Fibroblast of skin of left quadriceps (primary cell): Measurements from ENCODE around the gene PARD3.

ENCODE experiments used
- DNase-seq, 2 experiments: peaks; one replicate each; pipeline ENCODE4 v3.0.0-alpha.2; 2013; ENCODE audit warnings: low read depth in 2 of 2

Gene PARD3

GRCh38 chr10:34160595-34160994, 654.5 kb downstream of the PARD3 start:
- DNase-seq, result no peak

GRCh38 chr10:34157501-34157900, 657.6 kb downstream of the PARD3 start:
- DNase-seq, result no peak

- no peak for DNase-seq
Measured at GRCh38 chr10:34156781-34157425, 658.2 kb downstream of the PARD3 start.

- no peak for DNase-seq
Measured at GRCh38 chr10:34155812-34156211, 659.3 kb downstream of the PARD3 start.

- no peak for DNase-seq
Measured at GRCh38 chr10:34154383-34154900, 660.7 kb downstream of the PARD3 start.

GRCh38 chr10:34153663-34154382, 661.3 kb downstream of the PARD3 start:
- DNase-seq, result no peak

GRCh38 chr10:34152434-34152833, 662.7 kb downstream of the PARD3 start:
- no peak for DNase-seq

GRCh38 chr10:34151931-34152330, 663.2 kb downstream of the PARD3 start:
- no peak for DNase-seq

GRCh38 chr10:34151481-34151880, 663.6 kb downstream of the PARD3 start:
- DNase-seq, result no peak

GRCh38 chr10:34150103-34150502, 665.0 kb downstream of the PARD3 start:
- no peak for DNase-seq

GRCh38 chr10:34148305-34148657, 666.8 kb downstream of the PARD3 start:
- DNase-seq, result no peak

- DNase-seq, result no peak
Measured at GRCh38 chr10:34147641-34148304, 667.3 kb downstream of the PARD3 start.

GRCh38 chr10:34145715-34146114, 669.4 kb downstream of the PARD3 start:
- DNase-seq, result no peak

GRCh38 chr10:34143466-34143865, 671.6 kb downstream of the PARD3 start:
- no peak for DNase-seq

GRCh38 chr10:34141032-34141680, 673.9 kb downstream of the PARD3 start:
- DNase-seq, result peak; percentile 65 to 70

- DNase-seq, result no peak
Measured at GRCh38 chr10:34139559-34139958, 675.5 kb downstream of the PARD3 start.

- no peak for DNase-seq
Measured at GRCh38 chr10:34137955-34138354, 677.1 kb downstream of the PARD3 start.

GRCh38 chr10:34137201-34137600, 677.9 kb downstream of the PARD3 start:
- DNase-seq, result no peak

- no peak for DNase-seq
Measured at GRCh38 chr10:34135515-34135914, 679.6 kb downstream of the PARD3 start.

GRCh38 chr10:34134602-34135001, 680.5 kb downstream of the PARD3 start:
- no peak for DNase-seq

- no peak for DNase-seq
Measured at GRCh38 chr10:34133406-34133805, 681.7 kb downstream of the PARD3 start.

- no peak for DNase-seq
Measured at GRCh38 chr10:34131152-34131551, 683.9 kb downstream of the PARD3 start.
